ENCODE results near the gene ACE.

- TF ChIP-seq CTCF (IDR thresholded peaks at IDR 0.05) (no peak), POLR2A (IDR thresholded peaks at IDR 0.05) (no peak), POLR2AphosphoS5 (IDR thresholded peaks at IDR 0.05; ENCODE audit: insufficient read depth in 1 of 2, low read depth in 1 of 2) (no peak)
Measured at GRCh38 chr17:63517825-63518534, 41.1 kb downstream of the ACE start.
